Natural killer cell (primary cell): ENCODE data around the gene UBE2J1. TPM values are rescaled to one million over a fixed set of nuclear protein-coding genes. Genes with fewer than 3 reads are reported as not detected.

ENCODE experiments used
- ATAC-seq, 3 donors: fragments of 150-1000 bp in 2 of 3; fragments of 200-7000 bp in 1 of 3; cut with Tn5 transposase; 1 replicate in 1 of 3; 2 replicates in 2 of 3; pipeline ENCODE4 v1.10.0; 2021; ENCODE audit warnings: mild to moderate bottlenecking in 2 of 3, moderate library complexity in 2 of 3
- DNase-seq, 2 donors: peaks; one replicate each; pipeline versions ENCODE4 v3.0.0 to v3.0.0-alpha.2; 2013 to 2021; ENCODE audit warnings: mixed read lengths in 1 of 2
- H3K27ac ChIP-seq: one replicate; pipeline ENCODE4 v1.5.1; 2013; ENCODE audit warnings: mild to moderate bottlenecking, low read length
- H3K27me3 ChIP-seq: one replicate; pipeline ENCODE4 v1.6.1; 2013; ENCODE audit warnings: low read length; ENCODE audit not compliant: control insufficient read depth, insufficient read depth
- H3K36me3 ChIP-seq: one replicate; pipeline ENCODE4 v1.6.1; 2013; ENCODE audit warnings: low read length; ENCODE audit not compliant: control insufficient read depth, insufficient read depth
- H3K4me1 ChIP-seq: one replicate; pipeline ENCODE4 v1.6.1; 2013; ENCODE audit warnings: low read length; ENCODE audit not compliant: control insufficient read depth, insufficient read depth
- H3K4me3 ChIP-seq: one replicate; pipeline ENCODE4 v1.5.1; 2013; ENCODE audit warnings: low read length
- H3K9me3 ChIP-seq: one replicate; pipeline ENCODE4 v1.6.1; 2013; ENCODE audit warnings: low read length; ENCODE audit not compliant: control insufficient read depth, insufficient read depth
- H3K27ac Mint-ChIP-seq, 2 donors: one replicate each; pipeline ENCODE4 v1.8.0; 2022; ENCODE audit warnings: mild to moderate bottlenecking in 2 of 2, mixed read lengths in 2 of 2, moderate library complexity in 1 of 2
- H3K27me3 Mint-ChIP-seq, 2 donors: one replicate each; pipeline ENCODE4 v1.8.0; 2022; ENCODE audit warnings: low read depth in 2 of 2, mixed read lengths in 2 of 2
- H3K36me3 Mint-ChIP-seq: one replicate; pipeline ENCODE4 v1.8.0; 2022; ENCODE audit warnings: mixed read lengths
- H3K4me1 Mint-ChIP-seq, 2 donors: one replicate each; pipeline ENCODE4 v1.8.0; 2022; ENCODE audit warnings: mixed read lengths in 2 of 2
- H3K4me3 Mint-ChIP-seq: one replicate; pipeline ENCODE4 v1.8.0; 2022; ENCODE audit warnings: mild to moderate bottlenecking, moderate library complexity, mixed read lengths
- H3K9me3 Mint-ChIP-seq, 2 donors: one replicate each; pipeline ENCODE4 v1.8.0; 2022; ENCODE audit warnings: mixed read lengths in 2 of 2
- WGBS: methylation state at CpG from one replicate; pipeline ENCODE4 v1.1.7; 2013; ENCODE audit warnings: missing lambda C conversion rate; ENCODE audit not compliant: insufficient coverage; 5-methylcytosine and 5-hydroxymethylcytosine counted together
- intact Hi-C: fragments of 100-400 bp; cut with micrococcal nuclease; formaldehyde crosslinking; loops from one replicate; pipeline ENCODE4 v1.14.2; 2022
- total RNA-seq, 4 donors: library from RNA; stranded (reverse); fragments of 120-200 nt in 1 of 4; gene quantifications; one replicate each; pipeline versions ENCODE4 v1.2.3 to v1.2.4, GENCODE V29; 2013 to 2022
- TF ChIP-seq, protein P1 (sequence below): fragments of 200-600 bp; IDR thresholded peaks from one replicate; pipeline ENCODE4 v1.8.0; 2022; ENCODE audit warnings: antibody characterized with exemption

Gene UBE2J1, protein sequence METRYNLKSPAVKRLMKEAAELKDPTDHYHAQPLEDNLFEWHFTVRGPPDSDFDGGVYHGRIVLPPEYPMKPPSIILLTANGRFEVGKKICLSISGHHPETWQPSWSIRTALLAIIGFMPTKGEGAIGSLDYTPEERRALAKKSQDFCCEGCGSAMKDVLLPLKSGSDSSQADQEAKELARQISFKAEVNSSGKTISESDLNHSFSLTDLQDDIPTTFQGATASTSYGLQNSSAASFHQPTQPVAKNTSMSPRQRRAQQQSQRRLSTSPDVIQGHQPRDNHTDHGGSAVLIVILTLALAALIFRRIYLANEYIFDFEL
- total RNA-seq: 10 to 100 TPM; 34.1 to 58.1 (median 45.9) TPM
- 51.6 TPM for total RNA-seq (2013)

- Mint-ChIP-seq H3K27ac (peak within 1 kb of the TSS; percentile 96), H3K4me1 (peaks cover 55 to 63% of the 10 kb centered on the region in 2 donors), H3K36me3 (no peaks in the 10 kb centered on the region), H3K9me3 (no peaks in the 10 kb centered on the region), H3K4me3 (peak within 1 kb of the TSS; percentile 100), H3K27me3 (no peaks in the 10 kb centered on the region)
- Histone ChIP-seq H3K9me3 (no peaks in the 10 kb centered on the region), H3K27me3 (no peaks in the 10 kb centered on the region), H3K27ac (peak within 1 kb of the TSS; percentile 92), H3K4me3 (peak within 1 kb of the TSS; percentile 66), H3K4me1 (peaks cover 19% of the 10 kb centered on the region), H3K36me3 (no peaks in the 10 kb centered on the region)
- peak; percentile 80 to 82 for DNase-seq
- WGBS: under 1% methylated on average over 102 of the region's 102 CpGs
- TF ChIP-seq, protein P1, sequence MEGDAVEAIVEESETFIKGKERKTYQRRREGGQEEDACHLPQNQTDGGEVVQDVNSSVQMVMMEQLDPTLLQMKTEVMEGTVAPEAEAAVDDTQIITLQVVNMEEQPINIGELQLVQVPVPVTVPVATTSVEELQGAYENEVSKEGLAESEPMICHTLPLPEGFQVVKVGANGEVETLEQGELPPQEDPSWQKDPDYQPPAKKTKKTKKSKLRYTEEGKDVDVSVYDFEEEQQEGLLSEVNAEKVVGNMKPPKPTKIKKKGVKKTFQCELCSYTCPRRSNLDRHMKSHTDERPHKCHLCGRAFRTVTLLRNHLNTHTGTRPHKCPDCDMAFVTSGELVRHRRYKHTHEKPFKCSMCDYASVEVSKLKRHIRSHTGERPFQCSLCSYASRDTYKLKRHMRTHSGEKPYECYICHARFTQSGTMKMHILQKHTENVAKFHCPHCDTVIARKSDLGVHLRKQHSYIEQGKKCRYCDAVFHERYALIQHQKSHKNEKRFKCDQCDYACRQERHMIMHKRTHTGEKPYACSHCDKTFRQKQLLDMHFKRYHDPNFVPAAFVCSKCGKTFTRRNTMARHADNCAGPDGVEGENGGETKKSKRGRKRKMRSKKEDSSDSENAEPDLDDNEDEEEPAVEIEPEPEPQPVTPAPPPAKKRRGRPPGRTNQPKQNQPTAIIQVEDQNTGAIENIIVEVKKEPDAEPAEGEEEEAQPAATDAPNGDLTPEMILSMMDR: no peak
- intact Hi-C loops: loop anchor here (2.0 kb wide), 2 partner anchors 22 to 272 kb away; partner anchors contain the start of gene PNRC1
- ATAC-seq: peak; percentile 88 to 95 (median 92)
These were observed at the start of gene UBE2J1 for GRCh38 chr6:89352278-89353117. UBE2J1 (minus strand) TSS chr6:89352722; CDS start chr6:89352569, 153 bp downstream.

- Histone ChIP-seq H3K27me3 (no peaks in the 10 kb centered on the region), H3K36me3 (no peaks in the 10 kb centered on the region), H3K27ac (no peak overlapping the region), H3K9me3 (no peaks in the 10 kb centered on the region), H3K4me3 (no peak overlapping the region), H3K4me1 (peaks cover under 1% of the 10 kb centered on the region)
- WGBS: 77% methylated on average over 6 of the region's 6 CpGs
- intact Hi-C loops: no loop called here
- ATAC-seq (no peak), DNase-seq (no peak)
- TF ChIP-seq, protein P1: no peak
- H3K27me3 Mint-ChIP-seq: peaks cover 7 to 17% of the 10 kb centered on the region in 2 donors
- H3K4me1 Mint-ChIP-seq: peaks cover under 1 to 2% of the 10 kb centered on the region in 2 donors
- no peak overlapping the region for H3K4me3 Mint-ChIP-seq
- H3K27ac Mint-ChIP-seq: no peak overlapping the region
- no peaks in the 10 kb centered on the region for H3K9me3 Mint-ChIP-seq
- no peaks in the 10 kb centered on the region for H3K36me3 Mint-ChIP-seq
These were observed 48.4 kb upstream of the UBE2J1 start for GRCh38 chr6:89400912-89401399.

DNA sequence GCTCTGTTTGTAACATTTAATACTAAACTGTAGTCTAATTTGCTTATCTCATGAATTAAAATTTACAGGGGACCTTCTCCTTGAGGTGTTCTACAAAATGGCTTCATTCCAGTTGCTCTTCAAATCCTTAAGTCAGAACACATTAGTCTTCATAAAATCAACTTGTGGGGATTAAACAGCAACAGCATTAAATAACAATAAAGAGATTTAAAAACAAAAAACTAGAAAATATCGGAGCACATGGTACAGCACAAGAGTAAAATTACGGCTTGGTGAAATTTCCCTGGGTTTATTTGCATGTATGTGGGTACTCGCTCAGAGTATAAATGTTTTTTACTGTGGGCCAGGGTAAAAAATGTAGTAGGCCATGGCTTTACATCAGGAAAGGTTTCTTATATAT is 47.5 kb upstream of the UBE2J1 start:
- ATAC-seq (no peak), DNase-seq (no peak)
- Histone ChIP-seq H3K4me3 (no peak overlapping the region), H3K27me3 (no peaks in the 10 kb centered on the region), H3K4me1 (no peaks in the 10 kb centered on the region), H3K27ac (no peak overlapping the region), H3K9me3 (no peaks in the 10 kb centered on the region), H3K36me3 (no peaks in the 10 kb centered on the region)
- H3K36me3 Mint-ChIP-seq: no peaks in the 10 kb centered on the region
- 98% methylated on average over 3 of the region's 3 CpGs for WGBS
- H3K4me1 Mint-ChIP-seq: no peaks in the 10 kb centered on the region
- H3K4me3 Mint-ChIP-seq: no peak overlapping the region
- H3K27me3 Mint-ChIP-seq: peaks cover 0 to 12% of the 10 kb centered on the region in 2 donors
- TF ChIP-seq, protein P1: no peak
- intact Hi-C loops: no loop called here
- H3K27ac Mint-ChIP-seq: no peak overlapping the region
- no peaks in the 10 kb centered on the region for H3K9me3 Mint-ChIP-seq
